Activated naive CD4-positive, alpha-beta T cell treated with anti-CD3 and anti-CD28 coated beads, Interleukin-2, amount 50 U/mL, for 24 hours (primary cell): ENCODE measurements around the gene FRMD5.

Source experiments
- H3K27ac Mint-ChIP-seq: one replicate; pipeline ENCODE4 v1.8.0; 2021; ENCODE audit warnings: mild to moderate bottlenecking, mixed read lengths
- H3K27me3 Mint-ChIP-seq: one replicate; pipeline ENCODE4 v1.8.0; 2021; ENCODE audit warnings: mixed read lengths
- H3K36me3 Mint-ChIP-seq: one replicate; pipeline ENCODE4 v1.8.0; 2021; ENCODE audit warnings: mixed read lengths
- H3K4me1 Mint-ChIP-seq: one replicate; pipeline ENCODE4 v1.8.0; 2021; ENCODE audit warnings: mixed read lengths
- H3K4me3 Mint-ChIP-seq: one replicate; pipeline ENCODE4 v1.8.0; 2021; ENCODE audit warnings: mild to moderate bottlenecking, mixed read lengths
- H3K9me3 Mint-ChIP-seq: one replicate; pipeline ENCODE4 v1.8.0; 2021; ENCODE audit warnings: mixed read lengths

Gene FRMD5

DNA sequence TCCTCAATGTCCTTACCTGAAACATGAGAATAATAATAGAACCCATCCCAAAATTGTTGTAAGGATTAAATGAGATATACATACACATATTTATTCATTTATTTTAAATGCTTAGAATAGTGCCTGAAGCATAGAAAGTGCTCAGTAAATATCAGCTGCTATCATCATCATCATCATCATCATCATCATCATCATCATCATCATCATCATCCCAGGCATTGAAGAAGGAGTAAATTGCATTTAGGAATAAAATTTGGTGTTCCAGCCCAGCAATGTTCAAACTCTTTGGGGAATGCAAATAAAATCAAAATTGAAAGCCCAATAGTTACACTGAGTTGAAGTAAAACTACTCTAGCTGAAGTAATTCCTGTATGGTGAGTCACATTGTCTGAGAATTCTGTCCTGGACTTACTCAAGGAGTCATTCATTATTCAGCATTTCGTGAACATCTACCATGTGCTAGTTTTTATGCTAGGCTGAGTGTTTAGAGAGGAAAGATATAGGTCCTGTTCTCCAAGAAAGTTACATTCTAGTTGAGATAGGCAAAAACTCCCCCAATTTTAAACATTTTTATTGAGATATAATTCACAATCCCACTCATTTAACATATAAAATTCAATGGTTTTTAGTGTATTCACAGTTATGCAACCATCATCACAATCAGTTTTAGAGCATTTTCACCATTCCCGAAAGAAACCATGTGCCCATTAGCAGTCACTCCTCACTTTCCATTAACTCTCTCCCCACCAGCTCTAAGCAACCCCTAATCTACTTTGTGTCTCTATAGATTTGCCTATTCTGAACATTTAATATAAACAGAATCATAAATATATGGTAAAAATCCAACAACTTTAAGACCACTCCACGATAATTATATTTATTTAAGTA lies 107.2 kb downstream of the FRMD5 start:
- no peaks in the 10 kb centered on the region for H3K4me1 Mint-ChIP-seq
- no peaks in the 10 kb centered on the region for H3K36me3 Mint-ChIP-seq
- peaks cover 12% of the 10 kb centered on the region for H3K27me3 Mint-ChIP-seq
- no peak overlapping the region for H3K27ac Mint-ChIP-seq
- no peaks in the 10 kb centered on the region for H3K9me3 Mint-ChIP-seq
- no peak overlapping the region for H3K4me3 Mint-ChIP-seq

GRCh38 chr15:44084770-44085169 lies 110.3 kb downstream of the FRMD5 start:
- Mint-ChIP-seq H3K27me3 (peaks cover 17% of the 10 kb centered on the region), H3K4me1 (no peaks in the 10 kb centered on the region), H3K4me3 (no peak overlapping the region), H3K9me3 (peaks cover under 1% of the 10 kb centered on the region), H3K27ac (no peak overlapping the region), H3K36me3 (no peaks in the 10 kb centered on the region)

DNA sequence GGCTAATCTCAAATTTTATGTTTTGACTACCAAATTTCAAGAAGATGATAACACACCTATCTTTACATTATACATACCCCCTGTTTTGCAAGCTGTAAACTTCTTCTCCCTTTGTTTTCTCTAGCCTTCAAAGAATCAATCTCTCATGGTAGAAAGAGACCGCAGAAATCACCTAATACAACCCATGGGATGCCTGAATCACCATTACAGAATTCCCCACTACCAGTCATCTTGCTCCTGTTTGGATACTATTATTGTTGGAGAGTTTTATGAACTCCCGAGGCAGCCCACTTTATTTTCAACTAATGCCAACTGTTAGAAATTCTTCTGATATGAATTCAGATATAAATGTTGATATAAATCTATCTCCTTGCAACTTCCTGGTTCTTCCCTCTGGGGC lies 110.9 kb downstream of the FRMD5 start:
- Mint-ChIP-seq H3K36me3 (no peaks in the 10 kb centered on the region), H3K4me3 (no peak overlapping the region), H3K27me3 (peaks cover 22% of the 10 kb centered on the region), H3K4me1 (no peaks in the 10 kb centered on the region), H3K9me3 (peaks cover 4% of the 10 kb centered on the region), H3K27ac (no peak overlapping the region)

- H3K9me3 Mint-ChIP-seq, result peaks cover 4% of the 10 kb centered on the region
- no peak overlapping the region for H3K27ac Mint-ChIP-seq
- no peaks in the 10 kb centered on the region for H3K36me3 Mint-ChIP-seq
- H3K4me1 Mint-ChIP-seq, result no peaks in the 10 kb centered on the region
- H3K4me3 Mint-ChIP-seq, result no peak overlapping the region
- peaks cover 23% of the 10 kb centered on the region for H3K27me3 Mint-ChIP-seq
Observed at GRCh38 chr15:44082558-44083157, 112.4 kb downstream of the FRMD5 start.

DNA sequence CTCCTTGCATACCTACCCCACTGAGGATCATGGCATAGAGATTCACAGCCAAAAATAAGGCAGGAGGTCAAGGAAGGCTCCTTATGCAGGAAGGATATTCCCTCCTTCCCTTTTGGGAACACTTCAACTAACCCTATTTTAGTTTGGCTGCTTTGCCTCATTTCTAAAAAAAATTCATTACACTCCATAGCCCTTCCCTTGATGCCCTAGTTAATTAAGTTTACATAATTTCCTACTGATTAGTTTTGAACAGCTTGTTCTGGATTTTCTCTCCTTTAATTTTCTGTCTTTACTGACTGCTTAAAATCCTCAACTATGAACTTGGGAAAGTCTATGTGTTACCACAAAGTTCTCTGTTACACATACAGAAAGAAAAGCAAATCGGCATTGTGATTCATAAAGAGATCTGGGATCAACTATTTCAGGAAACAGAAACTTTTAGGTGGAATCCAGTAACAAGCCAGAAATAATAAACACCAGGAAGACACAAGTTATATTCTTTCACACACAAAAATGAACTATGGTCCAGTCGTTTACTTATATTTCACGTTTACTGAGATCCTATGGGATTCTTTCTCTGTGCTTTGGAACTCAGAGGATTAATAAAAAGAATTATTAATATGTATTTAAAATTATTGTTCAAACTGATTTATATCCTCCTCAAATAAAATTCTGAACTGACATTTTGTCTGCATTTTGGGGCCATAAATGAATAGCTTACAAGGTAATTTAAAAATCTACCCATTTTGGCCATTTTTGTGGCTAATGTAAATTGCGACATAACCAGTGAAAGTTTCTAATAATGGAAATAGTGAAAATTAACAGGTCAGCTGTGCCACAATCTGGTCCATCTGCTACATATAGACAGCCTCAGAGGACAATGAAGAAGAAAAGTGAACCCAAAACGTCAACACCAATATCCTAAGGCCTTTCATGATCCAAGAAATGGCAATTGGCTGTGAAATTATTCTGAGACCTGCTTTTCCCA lies 113.8 kb downstream of the FRMD5 start:
- Mint-ChIP-seq H3K27ac (no peak overlapping the region), H3K4me1 (no peaks in the 10 kb centered on the region), H3K9me3 (peaks cover 4% of the 10 kb centered on the region), H3K4me3 (no peak overlapping the region), H3K27me3 (peaks cover 28% of the 10 kb centered on the region), H3K36me3 (no peaks in the 10 kb centered on the region)

DNA sequence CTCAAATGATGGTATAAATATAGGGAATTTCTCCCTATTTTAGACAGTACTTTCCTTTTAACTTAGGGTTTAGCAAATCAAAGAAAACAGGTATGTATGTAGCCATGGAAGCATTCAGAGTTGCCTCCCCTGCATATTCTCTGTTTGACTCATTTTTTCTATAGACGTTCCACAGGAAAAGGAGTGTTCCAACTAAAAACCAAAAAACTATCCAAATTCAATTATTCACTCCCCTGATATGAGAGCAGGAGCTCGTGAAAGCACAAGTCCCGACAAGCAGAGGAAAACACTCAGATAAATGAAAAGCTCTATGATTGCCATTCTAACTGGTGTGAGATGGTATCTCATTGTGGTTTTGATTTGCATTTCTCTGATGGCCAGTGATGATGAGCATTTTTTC lies 119.5 kb downstream of the FRMD5 start:
- H3K36me3 Mint-ChIP-seq, result no peaks in the 10 kb centered on the region
- no peaks in the 10 kb centered on the region for H3K4me1 Mint-ChIP-seq
- H3K4me3 Mint-ChIP-seq, result no peak overlapping the region
- H3K27ac Mint-ChIP-seq, result no peak overlapping the region
- peaks cover 15% of the 10 kb centered on the region for H3K27me3 Mint-ChIP-seq
- peaks cover 4% of the 10 kb centered on the region for H3K9me3 Mint-ChIP-seq

- H3K27me3 Mint-ChIP-seq, result peaks cover 12% of the 10 kb centered on the region
- peaks cover 5% of the 10 kb centered on the region for H3K4me1 Mint-ChIP-seq
- H3K36me3 Mint-ChIP-seq, result no peaks in the 10 kb centered on the region
Observed at GRCh38 chr15:44069489-44069888, 125.6 kb downstream of the FRMD5 start.

GRCh38 chr15:44068347-44068746 lies 126.7 kb downstream of the FRMD5 start:
- no peaks in the 10 kb centered on the region for H3K9me3 Mint-ChIP-seq
- no peak overlapping the region for H3K4me3 Mint-ChIP-seq
- peaks cover 15% of the 10 kb centered on the region for H3K27me3 Mint-ChIP-seq
- no peak overlapping the region for H3K27ac Mint-ChIP-seq
- no peaks in the 10 kb centered on the region for H3K36me3 Mint-ChIP-seq
- peaks cover 5% of the 10 kb centered on the region for H3K4me1 Mint-ChIP-seq

More at GRCh38 chr15:44069489-44069888, 125.6 kb downstream of the FRMD5 start:
- H3K27ac Mint-ChIP-seq, result no peak overlapping the region
- no peaks in the 10 kb centered on the region for H3K9me3 Mint-ChIP-seq
- H3K4me3 Mint-ChIP-seq, result no peak overlapping the region

DNA sequence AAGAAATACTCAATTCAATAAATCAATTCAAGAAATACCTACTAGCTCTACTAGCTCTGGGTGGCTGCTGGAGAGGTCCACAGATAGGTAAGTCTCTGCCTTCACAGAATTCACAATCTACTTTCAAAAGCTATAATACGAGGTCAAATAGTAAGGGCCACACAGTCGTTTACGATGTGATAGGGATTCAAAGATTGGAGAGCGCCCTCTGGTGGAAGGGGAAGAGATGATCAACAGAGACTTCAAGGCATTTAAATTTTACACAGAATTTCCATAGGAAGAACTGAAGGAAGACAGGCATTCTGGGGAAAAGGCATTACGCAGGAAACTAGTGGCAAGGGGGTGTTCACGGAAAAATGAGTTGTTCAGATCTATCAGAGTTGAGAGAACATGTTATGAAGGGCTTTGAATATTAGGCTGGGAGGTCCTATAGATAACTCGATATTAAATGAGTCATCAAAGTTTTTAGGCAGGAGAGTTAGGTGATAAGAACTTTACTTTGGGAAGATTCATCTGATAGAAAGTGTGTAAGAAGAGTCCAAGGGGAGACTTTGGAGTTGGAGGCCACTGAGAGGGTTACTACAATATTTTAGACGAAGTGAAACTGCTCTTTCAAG lies 128.8 kb downstream of the FRMD5 start:
- Mint-ChIP-seq H3K9me3 (no peaks in the 10 kb centered on the region), H3K4me3 (no peak overlapping the region), H3K27me3 (peaks cover 13% of the 10 kb centered on the region)

GRCh38 chr15:44064706-44065105 lies 130.4 kb downstream of the FRMD5 start:
- H3K9me3 Mint-ChIP-seq, result no peaks in the 10 kb centered on the region
- H3K27ac Mint-ChIP-seq, result no peak overlapping the region
- H3K4me3 Mint-ChIP-seq, result no peak overlapping the region
- H3K4me1 Mint-ChIP-seq, result peaks cover 5% of the 10 kb centered on the region
- H3K36me3 Mint-ChIP-seq, result no peaks in the 10 kb centered on the region
- H3K27me3 Mint-ChIP-seq, result peaks cover 13% of the 10 kb centered on the region

More for the DNA sequence above, 128.8 kb downstream of the FRMD5 start:
- no peak overlapping the region for H3K27ac Mint-ChIP-seq
- H3K4me1 Mint-ChIP-seq, result peaks cover 5% of the 10 kb centered on the region
- H3K36me3 Mint-ChIP-seq, result no peaks in the 10 kb centered on the region

GRCh38 chr15:44058126-44058525 lies 136.9 kb downstream of the FRMD5 start:
- no peaks in the 10 kb centered on the region for H3K36me3 Mint-ChIP-seq
- H3K27ac Mint-ChIP-seq, result no peak overlapping the region
- no peaks in the 10 kb centered on the region for H3K9me3 Mint-ChIP-seq
- peaks cover 12% of the 10 kb centered on the region for H3K27me3 Mint-ChIP-seq
- H3K4me3 Mint-ChIP-seq, result no peak overlapping the region
- H3K4me1 Mint-ChIP-seq, result no peaks in the 10 kb centered on the region

- no peaks in the 10 kb centered on the region for H3K36me3 Mint-ChIP-seq
- H3K9me3 Mint-ChIP-seq, result no peaks in the 10 kb centered on the region
- H3K27ac Mint-ChIP-seq, result no peak overlapping the region
- peaks cover 8% of the 10 kb centered on the region for H3K4me1 Mint-ChIP-seq
- H3K27me3 Mint-ChIP-seq, result peaks cover 6% of the 10 kb centered on the region
- H3K4me3 Mint-ChIP-seq, result no peak overlapping the region
Observed at GRCh38 chr15:44045661-44046060, 149.4 kb downstream of the FRMD5 start.

DNA sequence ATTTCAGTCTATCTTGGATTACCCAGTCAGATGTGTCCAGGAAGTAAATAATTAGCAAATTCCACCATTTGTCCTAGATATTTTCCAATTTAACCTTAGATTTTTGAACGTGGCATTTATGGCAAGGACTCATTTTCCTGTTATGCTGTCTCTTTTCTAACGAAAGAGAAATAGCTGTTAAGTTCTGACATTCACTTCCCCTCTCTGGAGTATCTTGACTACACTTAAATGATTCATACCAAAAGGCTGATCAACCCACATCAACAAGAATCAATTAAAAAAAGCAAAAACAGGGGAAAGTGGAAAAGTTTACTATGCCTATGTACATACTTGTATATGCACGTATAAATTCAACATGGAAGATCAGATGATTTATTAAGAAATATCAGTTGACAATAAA lies 149.9 kb downstream of the FRMD5 start:
- Mint-ChIP-seq H3K4me1 (peaks cover 8% of the 10 kb centered on the region), H3K9me3 (no peaks in the 10 kb centered on the region), H3K36me3 (no peaks in the 10 kb centered on the region), H3K27ac (no peak overlapping the region), H3K27me3 (peaks cover 8% of the 10 kb centered on the region), H3K4me3 (no peak overlapping the region)

GRCh38 chr15:44038755-44039191 lies 156.3 kb downstream of the FRMD5 start:
- peaks cover 17% of the 10 kb centered on the region for H3K27me3 Mint-ChIP-seq
- H3K9me3 Mint-ChIP-seq, result peaks cover 5% of the 10 kb centered on the region
- no peak overlapping the region for H3K4me3 Mint-ChIP-seq
- no peak overlapping the region for H3K27ac Mint-ChIP-seq
- H3K36me3 Mint-ChIP-seq, result peaks cover 3% of the 10 kb centered on the region
- H3K4me1 Mint-ChIP-seq, result no peaks in the 10 kb centered on the region
